Astrocyte (in vitro differentiated cells and primary cell): Measurements from ENCODE around the gene SDHAF3. TPM values are rescaled to one million over a fixed set of nuclear protein-coding genes. Genes with fewer than 3 reads are reported as not detected.
A peak's percentile ranks its signal among the peaks of the same experiment; 100 is the strongest.

ENCODE experiments used
- DNase-seq: peaks from one replicate; pipeline ENCODE4 v3.0.0-alpha.2; 2010; ENCODE audit warnings: low read depth
- FAIRE-seq: peaks from 2 replicates; lab custom pipeline; 2011; peaks lifted over from hg19 to GRCh38; lab: Jason Lieb, UNC
- H2AFZ ChIP-seq: 2 replicates; pipeline ENCODE4 v1.6.0; 2012; ENCODE audit warnings: low read depth, low read length, inconsistent platforms
- H3K27ac ChIP-seq: 2 replicates; pipeline ENCODE4 v1.5.1; 2011; ENCODE audit warnings: low read depth, low read length, inconsistent platforms
- H3K27me3 ChIP-seq: 2 replicates; pipeline ENCODE4 v1.6.0; 2011; ENCODE audit warnings: low read length, inconsistent platforms; ENCODE audit not compliant: insufficient read depth
- H3K36me3 ChIP-seq: 2 replicates; pipeline ENCODE4 v1.5.1; 2011; ENCODE audit warnings: low read length, inconsistent platforms; ENCODE audit not compliant: insufficient read depth
- H3K4me1 ChIP-seq: 2 replicates; pipeline ENCODE4 v1.5.1; 2011; ENCODE audit warnings: low read length, inconsistent platforms; ENCODE audit not compliant: insufficient read depth
- H3K4me2 ChIP-seq: 2 replicates; pipeline ENCODE4 v1.6.0; 2012; ENCODE audit warnings: low read length, inconsistent platforms
- H3K4me3 ChIP-seq: 2 replicates; pipeline ENCODE4 v1.5.1; 2011; ENCODE audit warnings: low read depth, mild to moderate bottlenecking, low read length, inconsistent platforms; ENCODE audit not compliant: insufficient read depth
- H3K79me2 ChIP-seq: 2 replicates; pipeline ENCODE4 v1.6.0; 2012; ENCODE audit warnings: mild to moderate bottlenecking, low read length, inconsistent platforms; ENCODE audit not compliant: insufficient read depth
- H3K9ac ChIP-seq: 2 replicates; pipeline ENCODE4 v1.6.0; 2012; ENCODE audit warnings: mild to moderate bottlenecking, low read length, inconsistent platforms
- H3K9me3 ChIP-seq: 2 replicates; pipeline ENCODE4 v1.5.1; 2012; ENCODE audit warnings: low read depth, mild to moderate bottlenecking, low read length, inconsistent platforms; ENCODE audit not compliant: insufficient read depth
- H4K20me1 ChIP-seq: 2 replicates; pipeline ENCODE4 v1.6.0; 2012; ENCODE audit warnings: low read length, inconsistent platforms; ENCODE audit not compliant: insufficient read depth
- H3K27ac Mint-ChIP-seq: one replicate; pipeline ENCODE4 v1.8.0; 2021; ENCODE audit warnings: mild to moderate bottlenecking, mixed read lengths; ENCODE audit not compliant: unreplicated experiment
- H3K27me3 Mint-ChIP-seq: one replicate; pipeline ENCODE4 v1.8.0; 2021; ENCODE audit warnings: low read depth, mixed read lengths; ENCODE audit not compliant: unreplicated experiment
- H3K36me3 Mint-ChIP-seq: one replicate; pipeline ENCODE4 v1.8.0; 2021; ENCODE audit warnings: low read depth, mixed read lengths; ENCODE audit not compliant: unreplicated experiment
- H3K4me1 Mint-ChIP-seq: one replicate; pipeline ENCODE4 v1.8.0; 2021; ENCODE audit warnings: low read depth, mixed read lengths; ENCODE audit not compliant: unreplicated experiment
- H3K4me3 Mint-ChIP-seq: one replicate; pipeline ENCODE4 v1.8.0; 2021; ENCODE audit warnings: mild to moderate bottlenecking, moderate library complexity, mixed read lengths; ENCODE audit not compliant: unreplicated experiment
- H3K9me3 Mint-ChIP-seq: one replicate; pipeline ENCODE4 v1.8.0; 2021; ENCODE audit warnings: mild to moderate bottlenecking, mixed read lengths; ENCODE audit not compliant: unreplicated experiment
- CTCF ChIP-seq: IDR thresholded peaks from 2 replicates; pipeline ENCODE4 v1.5.1; 2011; ENCODE audit warnings: low read depth, mild to moderate bottlenecking, inconsistent platforms, low read length, moderate library complexity; ENCODE audit not compliant: insufficient read depth
- EZH2 ChIP-seq: IDR thresholded peaks from 2 replicates; pipeline ENCODE4 v1.6.1; 2012; ENCODE audit warnings: mild to moderate bottlenecking, low read length, inconsistent platforms; ENCODE audit not compliant: insufficient read depth
- total RNA-seq: library from RNA; stranded (reverse); gene quantifications from 2 replicates; pipeline ENCODE4 v1.2.1, GENCODE V29; 2021

Gene SDHAF3
- total RNA-seq, 1 donor from 2014 or later: 10.8 TPM

- H3K4me2 ChIP-seq: no peak overlapping the region
- Mint-ChIP-seq H3K4me3 (no peak overlapping the region), H3K4me1 (peaks cover 3% of the 10 kb centered on the region), H3K27ac (peak overlapping the region; percentile 20), H3K9me3 (no peaks in the 10 kb centered on the region), H3K36me3 (no peaks in the 10 kb centered on the region), H3K27me3 (no peaks in the 10 kb centered on the region)
- TF ChIP-seq CTCF: no peak
- H3K36me3 ChIP-seq: no peaks in the 10 kb centered on the region
- no peaks in the 10 kb centered on the region for H3K9me3 ChIP-seq
- H3K79me2 ChIP-seq: peaks cover 5% of the 10 kb centered on the region
- no peaks in the 10 kb centered on the region for H4K20me1 ChIP-seq
- no peak overlapping the region for H3K27ac ChIP-seq
- no peak overlapping the region for H3K4me3 ChIP-seq
- H3K9ac ChIP-seq: no peak overlapping the region
- no peaks in the 10 kb centered on the region for H3K4me1 ChIP-seq
- no peak for DNase-seq
- FAIRE-seq: no peak
- H2AFZ ChIP-seq: peak overlapping the region; percentile 99
- no peaks in the 10 kb centered on the region for H3K27me3 ChIP-seq
Measured at GRCh38 chr7:97116308-97116707, 1.2 kb upstream of the SDHAF3 start.

GRCh38 chr7:97117035-97117371 is 495 bp upstream of the SDHAF3 start:
- DNase-seq: no peak

More at GRCh38 chr7:97117035-97117371, 495 bp upstream of the SDHAF3 start:
- Histone ChIP-seq H4K20me1 (no peaks in the 10 kb centered on the region), H3K9me3 (no peaks in the 10 kb centered on the region), H3K9ac (peak overlapping the region; percentile 90), H3K4me2 (peak overlapping the region; percentile 98), H3K79me2 (peaks cover 5% of the 10 kb centered on the region), H3K27me3 (no peaks in the 10 kb centered on the region), H3K36me3 (no peaks in the 10 kb centered on the region), H2AFZ (peak overlapping the region; percentile 99), H3K4me3 (peak overlapping the region; percentile 98), H3K27ac (no peak overlapping the region), H3K4me1 (no peaks in the 10 kb centered on the region)
- TF ChIP-seq CTCF: no peak
- TF ChIP-seq EZH2: no peak
- Mint-ChIP-seq H3K27me3 (no peaks in the 10 kb centered on the region), H3K36me3 (no peaks in the 10 kb centered on the region), H3K27ac (peak overlapping the region; percentile 95), H3K4me1 (peaks cover 3% of the 10 kb centered on the region), H3K4me3 (peak overlapping the region; percentile 94), H3K9me3 (no peaks in the 10 kb centered on the region)
- no peak for FAIRE-seq
